Right lung (tissue), 5 donors: ENCODE data around the gene SEMA5B. TPM values are rescaled to one million over a fixed set of nuclear protein-coding genes. Genes with fewer than 3 reads are reported as not detected.
A peak's percentile ranks its signal among the peaks of the same experiment; 100 is the strongest.

Experiments
- DNase-seq, 2 donors: peaks; one replicate each; pipeline ENCODE4 v3.0.0-alpha.2; 2013
- polyA plus RNA-seq, 5 donors: library from polyadenylated mRNA; unstranded; fragments of 120-200 nt; gene quantifications; one replicate each; pipeline versions ENCODE4 v1.2.1 to v1.2.3, GENCODE V29; 2013; ENCODE audit warnings: inconsistent platforms in 1 of 5, low replicate concordance in 1 of 5; ENCODE audit not compliant: insufficient read length in 5 of 5, insufficient read depth in 1 of 5

Gene SEMA5B
- polyA plus RNA-seq, 5 donors = 5.8 to 9.4 (median 6.5) TPM

- no peak for DNase-seq
Observed at GRCh38 chr3:122975163-122975923, 52.2 kb downstream of the SEMA5B start.

DNA sequence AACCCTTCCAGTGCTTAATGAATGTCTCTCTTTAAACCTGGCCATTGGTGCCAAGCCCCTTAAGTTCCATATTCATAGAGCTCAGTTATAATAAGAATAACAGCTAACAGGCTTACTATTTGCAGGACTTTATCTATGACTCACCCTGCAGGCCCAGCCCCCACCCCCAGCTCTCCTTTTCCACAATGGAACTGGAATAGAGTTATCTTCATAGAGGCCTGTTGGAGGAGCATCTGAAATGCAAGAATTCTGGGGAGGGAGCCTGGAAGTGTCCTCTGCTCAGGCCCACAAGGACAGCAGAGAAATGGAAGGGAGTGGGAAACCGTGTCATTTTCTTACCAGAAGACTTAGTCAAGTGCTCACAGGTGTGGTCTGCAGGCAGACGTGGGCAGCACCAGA lies 52.8 kb downstream of the SEMA5B start:
- no peak for DNase-seq

DNA sequence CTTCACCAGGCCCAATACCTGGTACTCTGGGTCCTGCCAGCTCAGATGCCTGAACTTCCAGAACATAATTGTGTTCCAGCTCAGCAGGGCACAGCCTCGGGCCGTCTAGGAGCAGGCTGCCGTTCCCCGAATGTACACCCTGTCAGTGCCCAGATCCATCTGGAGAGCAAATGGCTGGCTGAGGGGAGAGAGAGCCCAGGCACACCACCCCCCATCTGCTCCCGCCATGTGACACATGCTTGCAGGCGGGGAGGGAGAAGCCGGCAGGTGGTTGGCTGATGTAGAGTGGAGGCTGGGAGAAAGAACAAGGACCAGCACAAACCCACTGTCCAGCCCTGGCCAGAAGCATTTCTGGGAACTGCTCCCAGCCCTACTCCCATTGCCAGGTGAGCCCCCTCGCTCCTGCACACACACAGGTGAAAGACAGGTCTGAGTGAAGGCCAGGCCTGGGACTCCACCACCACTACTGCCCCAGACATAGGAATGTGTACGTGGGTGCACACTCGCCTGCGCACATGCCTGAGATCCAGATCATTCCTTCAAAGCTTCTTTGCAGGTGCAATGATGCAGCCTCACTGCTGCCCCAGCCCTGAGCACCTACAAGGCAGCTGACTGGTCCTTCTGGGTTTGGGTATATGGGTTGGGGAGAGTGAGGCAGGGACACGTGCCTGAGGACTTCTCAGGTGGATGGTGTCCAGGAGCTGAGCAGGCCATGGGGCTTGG lies 53.5 kb downstream of the SEMA5B start:
- DNase-seq = no peak

DNA sequence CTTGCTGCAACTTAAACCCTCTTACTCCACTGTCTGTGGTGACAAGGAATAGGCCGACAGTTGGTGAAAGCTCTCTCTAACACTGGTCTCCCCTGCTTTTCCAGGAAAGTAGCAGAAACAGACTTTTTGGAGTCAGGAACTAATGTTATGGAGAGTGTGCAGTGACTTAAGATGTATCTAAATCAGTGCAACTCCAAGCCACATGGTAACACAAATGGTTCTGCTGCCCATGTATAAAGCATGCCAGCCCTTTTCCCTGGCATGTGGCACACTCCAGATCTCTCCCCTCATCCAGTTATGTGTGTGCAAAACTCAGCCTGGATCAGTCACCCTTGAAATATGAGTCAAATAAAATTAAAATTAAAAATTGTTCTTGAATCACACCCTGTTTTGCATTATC lies 55.4 kb downstream of the SEMA5B start:
- DNase-seq = no peak

GRCh38 chr3:122969585-122970469 lies 57.7 kb downstream of the SEMA5B start:
- peak; percentile 51 to 55 for DNase-seq

DNA sequence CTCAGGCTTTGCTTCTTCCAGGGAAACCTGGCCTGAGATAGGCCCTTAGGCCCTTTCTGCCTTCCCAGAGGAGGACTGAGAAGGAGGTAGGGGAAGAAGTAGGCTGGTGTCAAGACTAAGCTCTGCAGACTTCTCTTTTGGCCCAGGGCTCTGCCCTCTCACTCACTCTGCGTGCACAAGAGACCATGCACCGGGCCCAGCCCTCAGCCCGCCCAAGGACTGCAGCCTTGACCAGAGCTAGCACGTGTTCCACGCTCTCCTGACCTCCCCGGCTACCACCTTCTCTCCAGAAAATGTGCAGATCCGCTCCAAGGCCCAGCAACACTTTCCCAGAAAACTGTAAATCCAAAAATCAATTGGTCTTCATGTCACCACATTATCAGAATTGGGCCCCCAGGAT lies 59.8 kb downstream of the SEMA5B start:
- DNase-seq = no peak

- DNase-seq = no peak
Observed at GRCh38 chr3:122967356-122967755, 60.2 kb downstream of the SEMA5B start.

DNA sequence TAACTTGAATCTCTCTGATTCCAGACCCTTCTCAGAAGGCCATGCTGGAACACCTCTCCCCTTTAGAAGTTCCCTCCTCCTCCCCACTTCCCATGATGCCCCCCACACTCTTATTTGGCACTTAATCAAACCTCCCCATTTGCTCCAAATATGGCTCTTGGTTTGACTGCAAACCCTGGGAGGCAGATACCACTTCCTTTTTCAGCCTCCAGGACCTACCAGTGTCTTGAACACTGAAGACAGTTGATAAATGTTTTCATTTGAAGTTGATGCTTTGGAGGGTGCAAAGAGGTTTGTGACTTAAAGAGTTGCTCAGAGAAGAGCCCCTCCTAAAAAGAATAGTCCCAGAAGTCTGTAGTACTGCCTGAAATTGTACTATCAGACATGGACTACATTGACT lies 61.5 kb downstream of the SEMA5B start:
- DNase-seq = no peak

GRCh38 chr3:122964811-122965210 lies 62.8 kb downstream of the SEMA5B start:
- no peak for DNase-seq

GRCh38 chr3:122962149-122962548 lies 65.4 kb downstream of the SEMA5B start:
- no peak for DNase-seq

DNA sequence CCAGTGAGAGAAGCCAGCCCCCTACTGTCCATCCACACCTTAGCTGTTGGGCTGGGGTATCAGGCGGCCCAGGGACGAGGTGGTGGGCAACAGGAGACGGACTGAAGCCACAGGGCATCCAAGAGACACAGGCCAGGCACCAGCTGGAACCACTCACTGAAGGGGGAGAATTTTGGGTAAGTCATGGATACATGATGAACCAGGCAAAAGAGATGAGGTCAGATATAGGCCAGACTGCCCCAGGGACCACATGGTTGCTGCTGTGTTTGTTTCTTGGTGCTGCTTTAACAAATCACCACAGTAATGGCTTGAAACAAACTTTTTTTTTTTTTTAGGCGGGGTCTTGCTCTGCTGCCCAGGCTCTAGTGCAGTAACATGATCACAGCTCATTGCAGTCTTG lies 66.4 kb downstream of the SEMA5B start:
- DNase-seq = no peak

GRCh38 chr3:122960652-122961051 lies 66.9 kb downstream of the SEMA5B start:
- no peak for DNase-seq

- DNase-seq = no peak
Observed at GRCh38 chr3:122959339-122959738, 68.2 kb downstream of the SEMA5B start.

- DNase-seq = peak; percentile 44 to 52
Observed at GRCh38 chr3:122957707-122958689, 69.6 kb downstream of the SEMA5B start.

GRCh38 chr3:122956693-122957455 lies 70.7 kb downstream of the SEMA5B start:
- DNase-seq = no peak

DNA sequence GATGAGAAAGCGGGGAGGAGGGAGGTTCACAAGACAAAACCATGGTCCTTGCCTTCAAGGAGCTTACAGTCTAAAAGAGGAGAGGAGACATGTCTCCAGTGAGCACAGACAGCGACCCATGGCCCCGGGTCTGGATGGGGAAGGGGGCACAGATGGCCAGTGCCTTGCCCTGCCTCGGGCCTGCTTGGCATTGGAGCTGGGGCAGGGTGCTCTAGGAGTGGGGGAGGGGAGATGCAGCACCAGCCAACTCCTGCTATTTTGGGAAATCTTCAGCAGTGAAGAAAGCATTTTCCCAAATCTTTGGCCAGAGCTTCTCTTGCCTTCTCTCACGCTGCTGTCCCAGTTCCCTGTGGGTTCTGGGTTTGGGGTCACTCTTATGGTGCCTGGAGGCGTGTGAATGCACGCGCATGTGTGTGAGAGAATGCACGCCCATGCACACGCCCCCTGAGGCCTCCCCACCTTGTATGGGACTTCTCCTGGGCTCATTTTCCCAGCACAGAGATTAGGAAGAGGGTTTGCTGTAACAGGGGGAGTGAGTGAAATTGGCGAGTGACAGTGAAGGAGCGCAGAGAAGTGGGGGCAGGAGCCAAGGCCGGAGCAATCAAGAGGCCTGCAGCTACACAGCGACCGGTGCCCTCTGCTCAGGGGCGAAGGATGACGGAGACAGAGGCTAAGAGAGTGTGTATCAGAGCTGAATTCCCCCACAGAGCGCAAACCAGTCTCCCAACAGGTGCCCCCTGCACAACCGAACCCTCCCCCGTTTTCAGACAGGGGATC lies 71.5 kb downstream of the SEMA5B start:
- no peak for DNase-seq

DNA sequence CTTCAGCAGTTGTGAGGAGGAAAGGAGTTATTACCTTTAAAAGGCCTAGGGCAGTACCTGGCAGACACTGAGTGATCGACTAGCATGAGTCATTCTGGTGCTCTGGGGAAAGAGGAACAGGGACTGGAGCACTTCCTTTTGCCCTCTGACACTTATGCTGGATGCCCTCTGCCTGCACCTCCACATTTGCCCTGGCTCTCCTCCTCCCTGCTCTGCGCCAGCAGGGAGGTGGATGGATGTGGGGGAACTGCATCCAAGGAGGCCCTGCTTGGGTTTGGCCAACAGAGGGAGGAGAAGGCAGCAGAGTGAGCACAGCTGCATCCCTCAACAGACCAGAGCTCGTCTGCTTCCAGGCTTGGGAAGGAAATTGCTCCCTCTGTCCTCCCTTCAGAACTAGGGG lies 75.0 kb downstream of the SEMA5B start:
- DNase-seq = no peak

GRCh38 chr3:122948408-122948807 lies 79.2 kb downstream of the SEMA5B start:
- DNase-seq = no peak

- no peak for DNase-seq
Observed at GRCh38 chr3:122947738-122948137, 79.8 kb downstream of the SEMA5B start.

DNA sequence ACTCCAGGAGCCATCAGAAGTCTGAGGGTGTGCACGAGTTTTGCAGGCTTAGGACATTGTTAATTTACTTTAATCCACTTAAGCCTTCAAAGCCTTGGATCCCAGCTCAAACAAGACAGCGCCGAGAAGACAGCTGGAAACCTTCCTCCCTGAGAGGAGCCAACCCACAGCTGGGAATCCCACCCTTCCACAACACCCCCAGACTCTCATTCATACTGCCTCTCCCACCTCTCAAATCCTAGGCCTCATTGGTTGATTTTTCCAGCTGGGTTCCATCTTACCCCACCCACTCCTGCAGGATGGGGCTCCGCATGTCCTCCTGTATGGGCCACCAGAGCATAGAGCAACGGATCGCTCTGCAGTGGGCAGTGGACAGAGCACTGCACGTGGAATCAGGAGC lies 80.4 kb downstream of the SEMA5B start:
- peak; percentile 38 to 43 for DNase-seq
